Measurements from ENCODE around the gene RASSF5. TPM values are rescaled to one million over a fixed set of nuclear protein-coding genes. Genes with fewer than 3 reads are reported as not detected.

Gene RASSF5
- total and polyA plus RNA-seq, 10 of the 15 experiments (the other 5 are each of a cell fraction or from before 2014, with no cell fraction given) = 14.0 to 89.6 (median 68.9) TPM

DNA sequence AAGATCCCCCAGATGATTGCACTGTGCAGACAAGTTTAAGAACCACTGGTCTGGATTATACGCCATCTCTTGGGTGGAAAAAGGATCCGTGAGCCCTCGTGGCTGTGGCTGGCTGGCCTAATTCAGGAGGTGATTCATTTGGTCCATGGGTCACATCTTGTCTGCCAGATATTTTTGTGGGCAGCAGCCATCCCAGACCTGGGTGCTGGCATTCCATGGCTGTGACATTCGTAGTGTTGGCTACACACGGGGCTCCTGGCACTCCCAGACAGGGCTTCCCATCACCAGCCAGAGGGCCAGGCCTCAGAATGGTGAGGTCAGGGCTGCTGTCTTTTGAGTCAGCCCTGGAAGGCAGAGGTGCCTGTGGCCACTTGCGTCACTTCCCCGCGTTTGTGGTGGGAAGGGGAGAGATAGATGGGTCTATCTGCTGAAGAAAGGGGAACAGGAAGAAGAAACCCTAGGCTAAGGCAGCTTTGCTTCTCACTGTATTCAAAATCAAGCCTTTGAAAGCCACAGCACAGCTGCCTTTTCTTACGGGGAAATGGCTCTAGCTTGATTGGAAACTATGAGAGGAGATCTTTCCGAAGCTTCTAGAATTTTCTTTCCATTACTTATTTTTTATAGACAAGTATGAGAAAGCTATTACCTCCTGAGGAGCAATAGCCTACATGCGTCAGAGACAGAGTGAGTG lies 72.6 kb downstream of the RASSF5 start:
- Histone ChIP-seq H3K27ac (ENCODE audit: control insufficient read depth, insufficient read depth) (peak overlapping the region; percentile 95), H4K20me1 (ENCODE audit: control insufficient read depth, insufficient read depth) (peaks cover 4% of the 10 kb centered on the region; the same call in 1 of the 2 replicates), H3K79me2 (ENCODE audit: control insufficient read depth, insufficient read depth, low read length) (peaks cover 76% of the 10 kb centered on the region), H3K4me3 (peak overlapping the region; percentile 24), H3K9ac (ENCODE audit: control insufficient read depth, insufficient read depth, low read length) (peak overlapping the region; percentile 63), H3K4me2 (ENCODE audit: control insufficient read depth, insufficient read depth) (peak overlapping the region; percentile 89), H3K36me3 (ENCODE audit: control insufficient read depth in 2 of 2, insufficient read depth in 2 of 2, low read length in 1 of 2) (peaks cover 27 to 34% of the 10 kb centered on the region in 2 experiments), H3K27me3 (replicated peaks in 1 of 2; ENCODE audit: control insufficient read depth in 2 of 2, insufficient read depth in 2 of 2, low read length in 1 of 2) (no peaks in the 10 kb centered on the region), H2AFZ (ENCODE audit: control insufficient read depth, low read depth, low read length) (no peak overlapping the region), H3K9me3 (replicated peaks; ENCODE audit: control insufficient read depth, insufficient read depth, low read length) (no peaks in the 10 kb centered on the region), H3K4me1 (ENCODE audit: control insufficient read depth, insufficient read depth, low read length) (peaks cover 62% of the 10 kb centered on the region)
- intact Hi-C loops (cut with micrococcal nuclease; ENCODE audit: unreplicated experiment) = loop anchor here (1.0 to 2.0 kb wide), 2 partner anchors 17 to 23 kb away; no protein-coding TSS in a partner anchor
- ChIA-PET CTCF (interaction anchor here (0.6 to 15.7 kb wide), 18 partner anchors 12 to 154 kb away, joined by 3 to 440 read pairs (median 6); partner anchors contain the start of genes DYRK3, IKBKE and RASSF5), RAD21 (ENCODE audit: unreplicated experiment) (interaction anchor here (0.8 to 6.4 kb wide), 18 partner anchors 13 to 114 kb away, joined by 3 to 57 read pairs (median 6); partner anchors contain the start of genes IKBKE and RASSF5), SMC1A (ENCODE audit: uncharacterized antibody, unreplicated experiment) (interaction anchor here (0.6 to 15.4 kb wide), 21 partner anchors 8 to 149 kb away, joined by 3 to 476 read pairs (median 4); partner anchors contain the start of genes DYRK3 and RASSF5), POLR2A (interaction anchor here (0.6 to 9.8 kb wide), 14 partner anchors 12 to 110 kb away, joined by 3 to 117 read pairs (median 4); partner anchors contain the start of genes DYRK3, EIF2D and IKBKE)
- DNase-seq (ENCODE audit: low read depth, low spot score) (peak; percentile 89), FAIRE-seq (peak; percentile 92), ATAC-seq (peak; percentile 89)
- in situ Hi-C loops (cut with MboI) = loop anchor here (5.0 kb wide), 2 partner anchors 33 to 93 kb away; no protein-coding TSS in a partner anchor
- no TSS peak for BruUV-seq (replicated peaks)
- 3% methylated on average over 11 of the region's 11 CpGs for WGBS (ENCODE audit: insufficient coverage, insufficient replicate concordance, low lambda C conversion rate, missing lambda C conversion rate)
- TF ChIP-seq PAX5 (IDR thresholded peaks at IDR 0.05; ENCODE audit: borderline replicate concordance, low read depth, low read length) = peak; percentile 62; the same call in 1 of the 2 replicates
- TF ChIP-seq PML (IDR thresholded peaks at IDR 0.05; ENCODE audit: low read length) = no peak; the same call in 1 of the 2 replicates
- TF ChIP-seq IRF4 (IDR thresholded peaks at IDR 0.05; ENCODE audit: low read depth, low read length) = peak; percentile 74; the same call in 1 of the 2 replicates
- TF ChIP-seq CBFB (IDR thresholded peaks at IDR 0.05; ENCODE audit: low read depth) = peak; percentile 82; the same call in 1 of the 2 replicates
- peak; percentile 76 for TF ChIP-seq JUNB (IDR thresholded peaks at IDR 0.05)
- no peak for TF ChIP-seq YBX1 (IDR thresholded peaks at IDR 0.05)
- peak; percentile 78 for TF ChIP-seq NR2F1 (conservative IDR thresholded peaks at IDR 0.05)
- TF ChIP-seq SMC3 (IDR thresholded peaks at IDR 0.05; ENCODE audit: borderline replicate concordance, low read length) = peak; percentile 14; the same call in 1 of the 2 replicates
- no peak for TF ChIP-seq NFYA (IDR thresholded peaks at IDR 0.05; ENCODE audit: borderline replicate concordance, low read depth, low read length)
- TF ChIP-seq, protein P1, sequence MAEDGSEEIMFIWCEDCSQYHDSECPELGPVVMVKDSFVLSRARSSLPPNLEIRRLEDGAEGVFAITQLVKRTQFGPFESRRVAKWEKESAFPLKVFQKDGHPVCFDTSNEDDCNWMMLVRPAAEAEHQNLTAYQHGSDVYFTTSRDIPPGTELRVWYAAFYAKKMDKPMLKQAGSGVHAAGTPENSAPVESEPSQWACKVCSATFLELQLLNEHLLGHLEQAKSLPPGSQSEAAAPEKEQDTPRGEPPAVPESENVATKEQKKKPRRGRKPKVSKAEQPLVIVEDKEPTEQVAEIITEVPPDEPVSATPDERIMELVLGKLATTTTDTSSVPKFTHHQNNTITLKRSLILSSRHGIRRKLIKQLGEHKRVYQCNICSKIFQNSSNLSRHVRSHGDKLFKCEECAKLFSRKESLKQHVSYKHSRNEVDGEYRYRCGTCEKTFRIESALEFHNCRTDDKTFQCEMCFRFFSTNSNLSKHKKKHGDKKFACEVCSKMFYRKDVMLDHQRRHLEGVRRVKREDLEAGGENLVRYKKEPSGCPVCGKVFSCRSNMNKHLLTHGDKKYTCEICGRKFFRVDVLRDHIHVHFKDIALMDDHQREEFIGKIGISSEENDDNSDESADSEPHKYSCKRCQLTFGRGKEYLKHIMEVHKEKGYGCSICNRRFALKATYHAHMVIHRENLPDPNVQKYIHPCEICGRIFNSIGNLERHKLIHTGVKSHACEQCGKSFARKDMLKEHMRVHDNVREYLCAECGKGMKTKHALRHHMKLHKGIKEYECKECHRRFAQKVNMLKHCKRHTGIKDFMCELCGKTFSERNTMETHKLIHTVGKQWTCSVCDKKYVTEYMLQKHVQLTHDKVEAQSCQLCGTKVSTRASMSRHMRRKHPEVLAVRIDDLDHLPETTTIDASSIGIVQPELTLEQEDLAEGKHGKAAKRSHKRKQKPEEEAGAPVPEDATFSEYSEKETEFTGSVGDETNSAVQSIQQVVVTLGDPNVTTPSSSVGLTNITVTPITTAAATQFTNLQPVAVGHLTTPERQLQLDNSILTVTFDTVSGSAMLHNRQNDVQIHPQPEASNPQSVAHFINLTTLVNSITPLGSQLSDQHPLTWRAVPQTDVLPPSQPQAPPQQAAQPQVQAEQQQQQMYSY (CRISPR knock-in tag; IDR thresholded peaks at IDR 0.05) = no peak
- peak; percentile 96 for TF ChIP-seq CREM (IDR thresholded peaks at IDR 0.05; ENCODE audit: low read depth)
- no peak for TF ChIP-seq IRF5 (IDR thresholded peaks at IDR 0.05; ENCODE audit: borderline replicate concordance)
- no peak for TF ChIP-seq FOXK2 (IDR thresholded peaks at IDR 0.05)
- TF ChIP-seq NR2C2 (IDR thresholded peaks at IDR 0.05; ENCODE audit: borderline replicate concordance, control insufficient read depth, insufficient read length, low read depth) = no peak
- TF ChIP-seq STAT3 (IDR thresholded peaks at IDR 0.05; ENCODE audit: low read depth, low read length) = no peak
- no peak for TF ChIP-seq ZNF622 (IDR thresholded peaks at IDR 0.05)
- TF ChIP-seq RAD51 (IDR thresholded peaks at IDR 0.05) = no peak
- TF ChIP-seq, protein P2, sequence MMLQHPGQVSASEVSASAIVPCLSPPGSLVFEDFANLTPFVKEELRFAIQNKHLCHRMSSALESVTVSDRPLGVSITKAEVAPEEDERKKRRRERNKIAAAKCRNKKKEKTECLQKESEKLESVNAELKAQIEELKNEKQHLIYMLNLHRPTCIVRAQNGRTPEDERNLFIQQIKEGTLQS (IDR thresholded peaks at IDR 0.05; ENCODE audit: borderline replicate concordance, extremely low read depth, low read depth, low read length) = no peak
- peak; percentile 57 to 74 for TF ChIP-seq BHLHE40 (IDR thresholded peaks at IDR 0.05; ENCODE audit: borderline replicate concordance in 1 of 2, low read depth in 2 of 2, low read length in 1 of 2)
